Mucosa of descending colon (tissue), 3 donors: Measurements from ENCODE around the gene GIPR. TPM values are rescaled to one million over a fixed set of nuclear protein-coding genes. Genes with fewer than 3 reads are reported as not detected.

ENCODE experiments used
- ATAC-seq: fragments of 200-7000 bp; cut with Tn5 transposase; one replicate; pipeline ENCODE4 v1.9.1; 2020; ENCODE audit warnings: mild to moderate bottlenecking, moderate library complexity
- DNase-seq, 3 donors: peaks; one replicate each; pipeline ENCODE4 v3.0.0-alpha.2; 2020
- H3K36me3 ChIP-seq: fragments of 200-600 bp; one replicate; pipeline ENCODE4 v1.8.0; 2021; ENCODE audit warnings: low read depth, mild to moderate bottlenecking
- H3K4me1 ChIP-seq: fragments of 200-600 bp; one replicate; pipeline ENCODE4 v1.8.0; 2021; ENCODE audit warnings: low read depth, mild to moderate bottlenecking
- H3K4me3 ChIP-seq: fragments of 200-600 bp; one replicate; pipeline ENCODE4 v1.8.0; 2021; ENCODE audit warnings: mild to moderate bottlenecking
- H3K9me3 ChIP-seq: fragments of 200-600 bp; one replicate; pipeline ENCODE4 v1.8.0; 2021; ENCODE audit warnings: mild to moderate bottlenecking
- CTCF ChIP-seq: fragments of 200-600 bp; IDR thresholded peaks from one replicate; pipeline ENCODE4 v1.8.0; 2022; ENCODE audit warnings: antibody characterized with exemption, mild to moderate bottlenecking
- intact Hi-C, 2 donors: fragments of 100-400 bp; cut with DNase I in 1 of 2; cut with micrococcal nuclease in 1 of 2; formaldehyde crosslinking; loops; one replicate each; pipeline versions ENCODE4 v1.11.0 to v1.11.1; 2022; cut with DNase I, micrococcal nuclease
- total RNA-seq, 3 donors: library from RNA; stranded (reverse); fragmentation: NEBNext Ultra II Directional in 2 of 3; extraction: Animal tissue kit (Norgen Biotek cat#: 25700) in 2 of 3; gene quantifications; one replicate each; pipeline versions ENCODE4 v1.2.1 to v1.2.4, GENCODE V29; 2021 to 2023
- donor health status: DM: no; HTN: no; CAD: no; lungs with moderate emphysema.
- donor health status: DM: no; HTN: no; CAD: no.
- donor health status: DM: no; HTN: yes; CAD: no.

The GIPR gene
- total RNA-seq, 3 donors from 2014 or later: 6.8 to 19.4 (median 14.2) TPM

GRCh38 chr19:45705115-45705514 is 37.1 kb downstream of the GIPR start:
- TF ChIP-seq CTCF: no peak
- H3K36me3 ChIP-seq: no peaks in the 10 kb centered on the region

GRCh38 chr19:45705710-45706415 is 37.8 kb downstream of the GIPR start:
- Histone ChIP-seq H3K9me3 (no peaks in the 10 kb centered on the region), H3K36me3 (no peaks in the 10 kb centered on the region), H3K4me1 (no peaks in the 10 kb centered on the region), H3K4me3 (no peak overlapping the region)
- no peak for TF ChIP-seq CTCF
- DNase-seq (no peak), ATAC-seq (no peak)
- intact Hi-C loops: no loop called here

More at GRCh38 chr19:45705115-45705514, 37.1 kb downstream of the GIPR start:
- ATAC-seq: no peak
- Histone ChIP-seq H3K4me1 (no peaks in the 10 kb centered on the region), H3K9me3 (no peaks in the 10 kb centered on the region), H3K4me3 (no peak overlapping the region)
- intact Hi-C loops: no loop called here
- DNase-seq: no peak

- no peak for DNase-seq
- no peaks in the 10 kb centered on the region for H3K4me1 ChIP-seq
- H3K4me3 ChIP-seq: no peak overlapping the region
- H3K9me3 ChIP-seq: no peaks in the 10 kb centered on the region
- peaks cover 4% of the 10 kb centered on the region for H3K36me3 ChIP-seq
- no peak for TF ChIP-seq CTCF
- intact Hi-C loops: no loop called here
- no peak for ATAC-seq
Observed at GRCh38 chr19:45710356-45711130, 42.5 kb downstream of the GIPR start.

GRCh38 chr19:45711851-45712698 is 44.1 kb downstream of the GIPR start:
- no peaks in the 10 kb centered on the region for H3K9me3 ChIP-seq
- no peak for TF ChIP-seq CTCF
- ATAC-seq: no peak
- no peak overlapping the region for H3K4me3 ChIP-seq
- peaks cover 4% of the 10 kb centered on the region for H3K36me3 ChIP-seq
- intact Hi-C loops: no loop called here
- peak in 1 of 3 donors; percentile 56 for DNase-seq
- H3K4me1 ChIP-seq: no peaks in the 10 kb centered on the region

- no peak for DNase-seq
- H3K4me1 ChIP-seq: peaks cover under 1% of the 10 kb centered on the region
- no peaks in the 10 kb centered on the region for H3K9me3 ChIP-seq
- no peak for TF ChIP-seq CTCF
- intact Hi-C loops: no loop called here
- H3K36me3 ChIP-seq: peaks cover 9% of the 10 kb centered on the region
- no peak overlapping the region for H3K4me3 ChIP-seq
- ATAC-seq: no peak
Observed at GRCh38 chr19:45712699-45713067, 44.7 kb downstream of the GIPR start.
